GM12878 (cell line): ENCODE measurements around the gene FHIP1B.

Experiments
- BCL11A ChIP-seq: IDR thresholded peaks from 2 replicates; pipeline ENCODE4 v1.6.1; 2011; ENCODE audit warnings: low read depth, low read length
- DPF2 ChIP-seq: fragments of 450-650 bp; IDR thresholded peaks from 2 replicates; pipeline ENCODE4 v1.6.1; 2017; ENCODE audit warnings: mild to moderate bottlenecking
- EZH2 ChIP-seq: IDR thresholded peaks from 2 replicates; pipeline ENCODE4 v1.6.1; 2012; ENCODE audit warnings: low read depth, mild to moderate bottlenecking, control low read depth, inconsistent platforms, low read length, borderline replicate concordance; ENCODE audit not compliant: control insufficient read depth
- HCFC1 ChIP-seq: fragments of 150-350 bp; IDR thresholded peaks from 2 replicates; pipeline ENCODE4 v1.6.1; 2014; ENCODE audit warnings: low read length
- NFIC ChIP-seq: IDR thresholded peaks from 2 replicates; pipeline ENCODE4 v1.6.1; 2012; ENCODE audit warnings: low read depth, mild to moderate bottlenecking, inconsistent platforms, low read length, moderate library complexity
- POLR2A ChIP-seq: IDR thresholded peaks from 2 replicates; pipeline ENCODE4 v1.6.1; 2011; ENCODE audit warnings: low read depth, mild to moderate bottlenecking, low read length
- POLR2AphosphoS2 ChIP-seq: IDR thresholded peaks from 2 replicates; pipeline ENCODE4 v1.6.1; 2011; ENCODE audit warnings: low read depth, mild to moderate bottlenecking, low read length, improper control_type of control experiment, moderate library complexity
- POLR2AphosphoS5 ChIP-seq: IDR thresholded peaks from 2 replicates; pipeline ENCODE4 v1.6.1; 2011; ENCODE audit warnings: mild to moderate bottlenecking, low read length, inconsistent platforms
- SMARCA5 ChIP-seq: fragments of 450-650 bp; IDR thresholded peaks from 2 replicates; pipeline ENCODE4 v1.6.1; 2017; ENCODE audit warnings: mild to moderate bottlenecking

DNA sequence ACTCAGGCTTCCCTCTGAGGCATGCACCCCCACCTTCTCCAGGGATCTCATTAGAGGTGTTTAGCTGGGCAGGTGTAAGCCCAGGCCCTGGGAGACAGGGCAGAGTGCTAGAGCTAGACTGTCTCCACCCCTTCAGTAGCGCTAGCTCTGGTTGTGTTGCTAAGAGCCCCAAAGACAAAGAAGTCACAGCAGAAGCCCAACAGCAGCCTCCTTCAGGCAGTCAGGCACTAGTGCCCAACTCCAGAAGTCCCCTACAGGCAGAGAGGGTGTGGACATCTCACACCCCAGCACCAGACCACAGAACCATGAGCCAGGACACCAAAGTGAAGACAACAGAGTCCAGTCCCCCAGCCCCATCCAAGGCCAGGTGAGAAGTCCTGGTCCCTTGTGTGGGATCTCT is 4.5 kb upstream of the FHIP1B start, which contains the start of gene CNGA4:
- TF ChIP-seq POLR2AphosphoS5 = no peak
- no peak for TF ChIP-seq POLR2AphosphoS2
- no peak for TF ChIP-seq BCL11A
- TF ChIP-seq HCFC1 = no peak
- no peak for TF ChIP-seq NFIC
- no peak for TF ChIP-seq DPF2
- TF ChIP-seq EZH2 = no peak
- no peak for TF ChIP-seq POLR2A
- no peak for TF ChIP-seq SMARCA5
